K562 (cell line): ENCODE data around the gene AP2S1. TPM values are rescaled to one million over a fixed set of nuclear protein-coding genes. Genes with fewer than 3 reads are reported as not detected.

Source experiments
- ATAC-seq: fragments of 200-7000 bp; cut with Tn5 transposase; 3 replicates; pipeline ENCODE4 v1.9.1; 2020; ENCODE audit warnings: moderate library complexity
- BruUV-seq: library from RNA; stranded (reverse); fragments of 400-500 nt; replicated peaks from 2 replicates; lab custom pipeline; 2021; lab: Mats Ljungman, UMichigan
- CTCF ChIA-PET: fragments of 300-600 bp; formaldehyde crosslinking; extraction: SDS; loops from one replicate; lab custom pipeline; 2021; ENCODE audit warnings: low intra/inter-chr PET ratio; lab: Yijun Ruan, JAX
- POLR2A ChIA-PET: fragments of 300-600, 350-650 bp; sonication (Branson Sonifier 250); formaldehyde crosslinking; extraction: SDS; loops from one replicate; lab custom pipeline; 2021; ENCODE audit warnings: antibody characterized with exemption, inconsistent platforms; lab: Yijun Ruan, JAX
- DNase-seq, 4 experiments: peaks; one replicate each; pipeline versions ENCODE4 v3.0.0 to v3.0.0-alpha.2; 2011 to 2018; ENCODE audit warnings: low spot score in 3 of 4, mixed read lengths in 3 of 4; ENCODE audit errors: extremely low read depth in 1 of 4
- FAIRE-seq: peaks from 2 replicates; lab custom pipeline; 2011; peaks lifted over from hg19 to GRCh38; lab: Jason Lieb, UNC
- H2AFZ ChIP-seq: 2 replicates; pipeline ENCODE4 v1.6.0; 2011; ENCODE audit warnings: low read depth, low read length, control low read depth, inconsistent platforms
- H3K27ac ChIP-seq: fragments of 200-600 bp; 3 replicates; pipeline ENCODE4 v1.8.0; 2011; ENCODE audit warnings: low read depth, mild to moderate bottlenecking, control low read depth, inconsistent platforms, low read length, moderate library complexity, mixed read lengths; ENCODE audit errors: extremely low read depth
- H3K27me3 ChIP-seq, 2 experiments: fragments of 300-600 bp in 1 of 2; 2 replicates in 1 of 2; 3 replicates in 1 of 2; pipeline versions ENCODE4 v1.6.0 to v1.8.0; 2011; ENCODE audit warnings: inconsistent platforms in 2 of 2, low read length in 2 of 2, mild to moderate bottlenecking in 1 of 2, mixed read lengths in 1 of 2, moderate library complexity in 1 of 2; ENCODE audit not compliant: control insufficient read depth in 2 of 2, insufficient read depth in 2 of 2
- H3K36me3 ChIP-seq: fragments of 300-600 bp; 3 replicates; pipeline ENCODE4 v1.8.0; 2011; ENCODE audit warnings: mild to moderate bottlenecking, low read length, inconsistent platforms; ENCODE audit not compliant: control insufficient read depth, insufficient read depth
- H3K4me1 ChIP-seq, 2 experiments: fragments of 200-600 bp in 1 of 2; replicated peaks in 1 of 2; 2 replicates in 1 of 2; 3 replicates in 1 of 2; pipeline versions ENCODE4 v1.5.1 to v1.8.0; 2011; ENCODE audit warnings: inconsistent platforms in 2 of 2, low read length in 2 of 2, mild to moderate bottlenecking in 1 of 2, mixed read lengths in 1 of 2, moderate library complexity in 1 of 2; ENCODE audit not compliant: control insufficient read depth in 2 of 2, insufficient read depth in 2 of 2
- H3K4me2 ChIP-seq: 2 replicates; pipeline ENCODE4 v1.6.1; 2011; ENCODE audit warnings: low read length, control low read depth, inconsistent platforms, mixed read lengths; ENCODE audit not compliant: insufficient read depth
- H3K4me3 ChIP-seq: fragments of 200-600 bp; sonication (generic), shearing (Covaris generic); 2 replicates; pipeline ENCODE4 v1.5.1; 2016; ENCODE audit warnings: control low read depth, inconsistent platforms
- H3K79me2 ChIP-seq: fragments of 200-600 bp; 3 replicates; pipeline ENCODE4 v1.8.0; 2011; ENCODE audit warnings: low read length, inconsistent platforms; ENCODE audit not compliant: control insufficient read depth, insufficient read depth
- H3K9ac ChIP-seq, 2 experiments: 2 replicates each; pipeline versions ENCODE4 v1.6.0 to v1.6.1; 2011; ENCODE audit warnings: low read depth in 2 of 2, low read length in 2 of 2, control low read depth in 1 of 2, inconsistent platforms in 1 of 2, mild to moderate bottlenecking in 1 of 2, mixed read lengths in 1 of 2; ENCODE audit not compliant: insufficient read depth in 1 of 2
- H3K9me1 ChIP-seq: one replicate; pipeline ENCODE4 v1.6.0; 2011; ENCODE audit warnings: inconsistent platforms, mild to moderate bottlenecking, low read length, moderate library complexity; ENCODE audit not compliant: control insufficient read depth, insufficient read depth
- H3K9me3 ChIP-seq: replicated peaks from 2 replicates; pipeline ENCODE4 v1.5.1; 2011; ENCODE audit warnings: low read depth, low read length, inconsistent platforms; ENCODE audit not compliant: control insufficient read depth, insufficient read depth
- H4K20me1 ChIP-seq: replicated peaks from 2 replicates; pipeline ENCODE4 v1.6.1; 2011; ENCODE audit warnings: low read length, inconsistent platforms, mixed read lengths; ENCODE audit not compliant: control insufficient read depth, insufficient read depth
- ERF ChIP-seq: fragments of 450-650 bp; formaldehyde crosslinking; IDR thresholded peaks from 2 replicates; pipeline ENCODE4 v1.4.0; 2020; ENCODE audit warnings: mild to moderate bottlenecking, mixed read lengths
- HDAC2 ChIP-seq: fragments of 450-650 bp; IDR thresholded peaks from 2 replicates; pipeline ENCODE4 v1.6.1; 2016; ENCODE audit warnings: mild to moderate bottlenecking
- HDAC3 ChIP-seq: fragments of 450-650 bp; IDR thresholded peaks from 2 replicates; pipeline ENCODE4 v1.6.1; 2018; ENCODE audit warnings: borderline replicate concordance, mild to moderate bottlenecking, moderate library complexity; ENCODE audit not compliant: partially characterized antibody
- HNRNPL ChIP-seq: fragments of 200-400 bp; formaldehyde crosslinking; IDR thresholded peaks from 2 replicates; pipeline ENCODE4 v1.6.1; 2017; ENCODE audit warnings: low read depth, mild to moderate bottlenecking, low read length
- KDM2B ChIP-seq: fragments of 250-450 bp; sonication (Bioruptor Pico); IDR thresholded peaks from 2 replicates; pipeline ENCODE4 v1.8.0; 2021; ENCODE audit warnings: mild to moderate bottlenecking, moderate library complexity
- KLF10 ChIP-seq: fragments of 250-450 bp; sonication (Bioruptor Pico); IDR thresholded peaks from 2 replicates; pipeline ENCODE4 v1.6.1; 2021; ENCODE audit warnings: matching md5 sums
- RAD21 ChIP-seq, 2 experiments: fragments of 250-450 bp in 1 of 2; fragments of 450-650 bp in 1 of 2; sonication (Bioruptor Pico) in 1 of 2; formaldehyde crosslinking in 1 of 2; IDR thresholded peaks in 1 of 2; conservative IDR thresholded peaks in 1 of 2; 2 replicates each; pipeline versions ENCODE4 v1.4.0 to v1.8.0; 2020 to 2022; ENCODE audit warnings: mild to moderate bottlenecking in 2 of 2, moderate library complexity in 1 of 2
- THRAP3 ChIP-seq: fragments of 450-650 bp; IDR thresholded peaks from 2 replicates; pipeline ENCODE4 v1.6.1; 2016; ENCODE audit warnings: mild to moderate bottlenecking, inconsistent platforms, borderline replicate concordance
- ZKSCAN3 ChIP-seq: fragments of 250-450 bp; sonication (Bioruptor Pico); IDR thresholded peaks from 2 replicates; pipeline ENCODE4 v1.4.0; 2020
- ZNF57 ChIP-seq: fragments of 450-650 bp; formaldehyde crosslinking; IDR thresholded peaks from 2 replicates; pipeline ENCODE4 v1.4.0; 2020; ENCODE audit warnings: mild to moderate bottlenecking, moderate library complexity
- WGBS: fragments of 100-300 bp; shearing (Covaris generic); methylation state at CpG from one replicate; pipeline ENCODE4 v1.1.6; 2016; ENCODE audit warnings: low coverage, mixed read lengths; ENCODE audit not compliant: insufficient coverage; ENCODE audit errors: missing lambda C conversion rate; 5-methylcytosine and 5-hydroxymethylcytosine counted together
- in situ Hi-C: fragments of 300-500 bp; cut with MboI; formaldehyde crosslinking; loops from 4 replicates; pipeline ENCODE4 v1.15.0; 2018; ENCODE audit warnings: inconsistent platforms, mixed read lengths
- intact Hi-C: fragments of 100-400 bp; cut with micrococcal nuclease; formaldehyde crosslinking; loops from 2 replicates; pipeline ENCODE4 v1.14.2; 2022
- polyA plus RNA-seq, 8 experiments: library from polyadenylated mRNA; depleted of rRNA in 4 of 8; stranded (reverse) in 5 of 8; unstranded in 3 of 8; fragments of >200 nt; fragmentation: Nextera tagmentation in 2 of 8; fragmentation: Illumina TruSeq in 1 of 8; extraction: Ambion mirVana in 2 of 8; extraction: Trizol in 1 of 8; gene quantifications; 2 replicates each; pipeline versions ENCODE4 v1.2.1 to v1.2.3, GENCODE V29; 2011 to 2014; ENCODE audit warnings: inconsistent platforms in 1 of 8, missing spikeins in 1 of 8
- total RNA-seq, 7 experiments: library from RNA; depleted of rRNA in 6 of 7; stranded (reverse); fragments of >200 nt in 6 of 7; fragmentation: Illumina TruSeq in 2 of 7; extraction: Trizol in 2 of 7; gene quantifications; 2 replicates each; pipeline versions ENCODE4 v1.2.1 to v1.2.3, GENCODE V29; 2011 to 2021; ENCODE audit warnings: low replicate concordance in 1 of 7
- TF ChIP-seq, protein P1 (sequence below): sonication (generic); formaldehyde crosslinking; IDR thresholded peaks from 2 replicates; pipeline ENCODE4 v1.9.0; 2022; ENCODE audit warnings: mild to moderate bottlenecking, missing genetic modification reagents
- TF ChIP-seq, protein P2 (sequence below), 3 experiments: fragments of 200-800 bp in 1 of 3; sonication (Bioruptor generic) in 1 of 3; sonication (generic) in 1 of 3; formaldehyde crosslinking in 1 of 3; IDR thresholded peaks; 2 replicates each; pipeline versions ENCODE4 v1.6.1 to v1.8.0; 2016 to 2022; ENCODE audit warnings: mild to moderate bottlenecking in 2 of 3, missing compliant biosample characterization in 2 of 3, missing genetic modification characterization in 2 of 3, missing genetic modification reagents in 1 of 3

The AP2S1 gene
- total and polyA plus RNA-seq, 9 of the 15 experiments (the other 6 are each of a cell fraction or from before 2014, with no cell fraction given), result 32.4 to 294 (median 136) TPM

DNA sequence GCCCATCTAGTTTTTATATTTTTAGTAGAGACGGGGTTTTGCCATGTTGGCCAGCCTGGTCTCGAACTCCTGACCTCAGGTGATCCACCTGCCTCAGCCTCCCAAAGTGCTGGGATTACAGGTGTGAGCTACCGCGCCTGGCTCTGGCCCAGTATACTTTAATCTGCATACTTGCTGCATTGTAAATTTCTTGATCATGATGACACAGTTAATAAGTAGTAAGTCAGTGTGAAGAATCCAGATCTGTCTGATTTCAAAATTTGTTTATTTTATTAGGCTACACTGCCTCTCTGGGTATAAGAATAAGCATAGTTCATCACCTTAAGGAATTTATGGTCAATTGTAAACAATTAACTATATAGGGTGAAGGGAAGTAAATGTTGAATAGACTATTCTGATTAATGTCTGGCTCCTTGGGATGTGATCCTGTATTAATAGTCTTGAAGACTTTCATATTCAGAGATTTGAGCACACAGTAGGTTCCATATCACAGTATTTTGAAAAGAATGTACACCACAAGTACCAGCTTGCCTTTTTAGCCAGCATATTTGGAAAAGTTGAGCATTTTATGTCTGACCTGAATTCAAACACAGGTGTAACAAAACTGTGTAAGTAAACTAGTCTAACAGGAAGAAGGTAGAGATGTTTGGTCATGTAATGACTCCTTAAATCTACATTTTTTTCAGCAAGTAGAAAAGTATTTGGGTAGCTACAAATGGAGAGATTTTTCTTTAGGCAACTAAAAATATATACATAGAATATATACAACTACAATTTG, 17.6 kb upstream of the AP2S1 start:
- POLR2A ChIA-PET, result interaction anchor here (0.6 to 2.3 kb wide), 5 partner anchors 11 to 144 kb away, joined by 3 to 8 read pairs (median 3); no protein-coding TSS in a partner anchor
- WGBS, result 95% methylated on average over 4 of the region's 4 CpGs
- in situ Hi-C loops, result no loop called here

More for the DNA sequence above, 17.6 kb upstream of the AP2S1 start:
- CTCF ChIA-PET, result no interaction called here
- DNase-seq, result no peak
- Histone ChIP-seq H3K27ac (no peak overlapping the region), H4K20me1 (peaks cover 16% of the 10 kb centered on the region), H3K4me1 (peaks cover 20 to 27% of the 10 kb centered on the region in 2 experiments; a peak in 4 of 5 replicates), H2AFZ (no peak overlapping the region), H3K27me3 (no peaks in the 10 kb centered on the region), H3K4me2 (no peak overlapping the region), H3K9me3 (no peaks in the 10 kb centered on the region), H3K79me2 (peaks cover 92% of the 10 kb centered on the region), H3K4me3 (no peak overlapping the region)
- TF ChIP-seq ZNF57 (CRISPR knock-in tag), result no peak
- TF ChIP-seq, protein P1, sequence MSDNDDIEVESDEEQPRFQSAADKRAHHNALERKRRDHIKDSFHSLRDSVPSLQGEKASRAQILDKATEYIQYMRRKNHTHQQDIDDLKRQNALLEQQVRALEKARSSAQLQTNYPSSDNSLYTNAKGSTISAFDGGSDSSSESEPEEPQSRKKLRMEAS (CRISPR knock-in tag), result no peak
- no peak for TF ChIP-seq HNRNPL
- TF ChIP-seq, protein P2, sequence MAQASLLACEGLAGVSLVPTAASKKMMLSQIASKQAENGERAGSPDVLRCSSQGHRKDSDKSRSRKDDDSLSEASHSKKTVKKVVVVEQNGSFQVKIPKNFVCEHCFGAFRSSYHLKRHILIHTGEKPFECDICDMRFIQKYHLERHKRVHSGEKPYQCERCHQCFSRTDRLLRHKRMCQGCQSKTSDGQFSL (CRISPR knock-in tag; IDR thresholded peaks at IDR 0.05), result no peak
- TF ChIP-seq, protein P2 (tag; IDR thresholded peaks at IDR 0.05), result no peak
- no peak for TF ChIP-seq RAD21 (CRISPR knock-in tag; conservative IDR thresholded peaks at IDR 0.05 in 1 of 2, IDR thresholded peaks at IDR 0.05 in 1 of 2)
- no peak for TF ChIP-seq ERF (CRISPR knock-in tag)
- no peak for TF ChIP-seq HDAC3
- TF ChIP-seq ZKSCAN3 (CRISPR knock-in tag), result no peak
- no peak for TF ChIP-seq KLF10
- TF ChIP-seq HDAC2, result no peak
- no peak for TF ChIP-seq THRAP3
- no peak for TF ChIP-seq KDM2B (CRISPR knock-in tag)
- TF ChIP-seq, all 486 proteins: peak for 0
- intact Hi-C loops, result loop anchor here (10.0 kb wide), 1 partner anchor 377 kb away; no protein-coding TSS in a partner anchor
- Histone ChIP-seq H3K36me3 (peaks cover 14% of the 10 kb centered on the region; the same call in 2 of the 3 replicates), H3K9me1 (no peaks in the 10 kb centered on the region), H3K9ac (no peak overlapping the region)
- FAIRE-seq (no peak), ATAC-seq (no peak)
- BruUV-seq, result no TSS peak
